Smooth muscle cell (in vitro differentiated cells): ENCODE measurements around the gene SSTR5. TPM values are rescaled to one million over a fixed set of nuclear protein-coding genes. Genes with fewer than 3 reads are reported as not detected.

Experiments used
- DNase-seq: peaks from one replicate; lab custom pipeline; 2025; ENCODE audit not compliant: unreplicated experiment; lab: John Stamatoyannopoulos, UW
- H2AFZ ChIP-seq: fragments of 200-600 bp; sonication (generic); 2 replicates; pipeline ENCODE4 v1.6.0; 2016; ENCODE audit warnings: antibody characterized with exemption, low read depth, mild to moderate bottlenecking
- H3F3A ChIP-seq: fragments of 200-600 bp; sonication (generic); 2 replicates; pipeline ENCODE4 v1.6.0; 2017; ENCODE audit warnings: antibody characterized with exemption, low read depth
- H3K27ac ChIP-seq: fragments of 200-600 bp; sonication (generic); 2 replicates; pipeline ENCODE4 v1.5.1; 2016; ENCODE audit warnings: low read depth, mild to moderate bottlenecking
- H3K27me3 ChIP-seq: fragments of 200-600 bp; sonication (generic); 2 replicates; pipeline ENCODE4 v1.6.1; 2016; ENCODE audit warnings: low read depth, mild to moderate bottlenecking
- H3K36me3 ChIP-seq: fragments of 200-600 bp; sonication (generic); 2 replicates; pipeline ENCODE4 v1.5.1; 2016; ENCODE audit warnings: low read depth
- H3K4me1 ChIP-seq: fragments of 200-600 bp; sonication (generic); 2 replicates; pipeline ENCODE4 v1.5.1; 2016; ENCODE audit warnings: low read depth
- H3K4me2 ChIP-seq: fragments of 200-600 bp; sonication (generic); 2 replicates; pipeline ENCODE4 v1.6.0; 2016; ENCODE audit warnings: mild to moderate bottlenecking
- H3K4me3 ChIP-seq: fragments of 200-600 bp; sonication (generic); 2 replicates; pipeline ENCODE4 v1.5.1; 2016; ENCODE audit warnings: mild to moderate bottlenecking
- H3K79me2 ChIP-seq: fragments of 200-600 bp; sonication (generic); 2 replicates; pipeline ENCODE4 v1.6.0; 2016; ENCODE audit warnings: low read depth, mild to moderate bottlenecking
- H3K9ac ChIP-seq: fragments of 200-600 bp; sonication (generic); 2 replicates; pipeline ENCODE4 v1.6.0; 2016; ENCODE audit warnings: low read depth
- H3K9me3 ChIP-seq: fragments of 200-600 bp; sonication (generic); replicated peaks from 2 replicates; pipeline ENCODE4 v1.5.1; 2016; ENCODE audit warnings: low read depth
- H4K20me1 ChIP-seq: fragments of 200-600 bp; sonication (generic); 2 replicates; pipeline ENCODE4 v1.6.0; 2016; ENCODE audit warnings: low read depth
- CTCF ChIP-seq: fragments of 200-600 bp; sonication (generic); IDR thresholded peaks from 2 replicates; pipeline ENCODE4 v1.5.1; 2017; ENCODE audit warnings: borderline replicate concordance, mild to moderate bottlenecking, antibody characterized with exemption; ENCODE audit not compliant: insufficient read depth, poor library complexity, severe bottlenecking
- WGBS: methylation state at CpG from one replicate; pipeline ENCODE4 v1.1.7; 2016; ENCODE audit warnings: low lambda C conversion rate; 5-methylcytosine and 5-hydroxymethylcytosine counted together
- polyA plus RNA-seq: library from polyadenylated mRNA; unstranded; fragments of >200 nt; fragmentation: Nextera tagmentation; extraction: Ambion mirVana; gene quantifications from 2 replicates; pipeline ENCODE4 v1.2.1, GENCODE V29; 2016
- total RNA-seq: library from RNA; depleted of rRNA; stranded (reverse); fragments of >200 nt; gene quantifications from 2 replicates; pipeline ENCODE4 v1.2.3, GENCODE V29; 2014

The SSTR5 gene
- total and polyA plus RNA-seq, 2 experiments from 2014 or later, result not detected

- Histone ChIP-seq H3K36me3 (no peaks in the 10 kb centered on the region), H3F3A (no peaks in the 10 kb centered on the region), H3K27me3 (no peaks in the 10 kb centered on the region), H2AFZ (no peak overlapping the region), H3K27ac (no peak overlapping the region), H3K9ac (no peak overlapping the region), H3K9me3 (no peaks in the 10 kb centered on the region), H3K4me1 (no peaks in the 10 kb centered on the region), H3K4me3 (no peak overlapping the region), H3K79me2 (no peaks in the 10 kb centered on the region), H3K4me2 (no peak overlapping the region), H4K20me1 (no peaks in the 10 kb centered on the region)
- 92% methylated on average over 27 of the region's 31 CpGs for WGBS
- TF ChIP-seq CTCF, result no peak
- DNase-seq, result no peak
These were observed 23.2 kb upstream of the SSTR5 start for GRCh38 chr16:1049113-1049975.

GRCh38 chr16:1049976-1050247, 22.6 kb upstream of the SSTR5 start:
- H3K27ac ChIP-seq, result no peak overlapping the region
- WGBS, result 96% methylated on average over 11 of the region's 11 CpGs
- no peaks in the 10 kb centered on the region for H3K79me2 ChIP-seq
- H3K9me3 ChIP-seq, result no peaks in the 10 kb centered on the region
- DNase-seq, result no peak
- no peaks in the 10 kb centered on the region for H3K36me3 ChIP-seq
- no peak for TF ChIP-seq CTCF
- H3K4me2 ChIP-seq, result no peak overlapping the region
- H2AFZ ChIP-seq, result no peak overlapping the region
- H3K27me3 ChIP-seq, result no peaks in the 10 kb centered on the region
- no peak overlapping the region for H3K4me3 ChIP-seq
- H3K4me1 ChIP-seq, result no peaks in the 10 kb centered on the region
- H3K9ac ChIP-seq, result no peak overlapping the region
- H3F3A ChIP-seq, result no peaks in the 10 kb centered on the region
- H4K20me1 ChIP-seq, result no peaks in the 10 kb centered on the region

GRCh38 chr16:1050516-1050915, 22.0 kb upstream of the SSTR5 start:
- no peaks in the 10 kb centered on the region for H3K36me3 ChIP-seq
- H3K9me3 ChIP-seq, result no peaks in the 10 kb centered on the region
- no peak overlapping the region for H3K4me3 ChIP-seq
- no peak overlapping the region for H2AFZ ChIP-seq
- H4K20me1 ChIP-seq, result no peaks in the 10 kb centered on the region
- TF ChIP-seq CTCF, result no peak
- H3K27ac ChIP-seq, result no peak overlapping the region
- no peaks in the 10 kb centered on the region for H3K27me3 ChIP-seq
- H3F3A ChIP-seq, result no peaks in the 10 kb centered on the region
- H3K4me1 ChIP-seq, result no peaks in the 10 kb centered on the region
- no peak overlapping the region for H3K4me2 ChIP-seq
- 94% methylated on average over 30 of the region's 30 CpGs for WGBS
- DNase-seq, result no peak
- no peaks in the 10 kb centered on the region for H3K79me2 ChIP-seq
- H3K9ac ChIP-seq, result no peak overlapping the region

GRCh38 chr16:1050921-1051320, 21.6 kb upstream of the SSTR5 start:
- H3K9ac ChIP-seq, result no peak overlapping the region
- H3K4me3 ChIP-seq, result no peak overlapping the region
- TF ChIP-seq CTCF, result no peak
- no peak for DNase-seq
- H3K9me3 ChIP-seq, result no peaks in the 10 kb centered on the region
- H4K20me1 ChIP-seq, result no peaks in the 10 kb centered on the region
- no peaks in the 10 kb centered on the region for H3K27me3 ChIP-seq
- H3K4me2 ChIP-seq, result no peak overlapping the region
- H3K79me2 ChIP-seq, result no peaks in the 10 kb centered on the region
- no peak overlapping the region for H2AFZ ChIP-seq
- H3K36me3 ChIP-seq, result no peaks in the 10 kb centered on the region
- H3F3A ChIP-seq, result no peaks in the 10 kb centered on the region
- H3K4me1 ChIP-seq, result no peaks in the 10 kb centered on the region
- H3K27ac ChIP-seq, result no peak overlapping the region
- WGBS, result 95% methylated on average over 14 of the region's 15 CpGs
